ENCODE results near the gene AUTS2.
"Not testable (repeated sequence)": the region's sequence is repeated elsewhere in the genome, so short reads cannot be mapped to it uniquely, and the experiment has no call there.

AUTS2 gene

DNA sequence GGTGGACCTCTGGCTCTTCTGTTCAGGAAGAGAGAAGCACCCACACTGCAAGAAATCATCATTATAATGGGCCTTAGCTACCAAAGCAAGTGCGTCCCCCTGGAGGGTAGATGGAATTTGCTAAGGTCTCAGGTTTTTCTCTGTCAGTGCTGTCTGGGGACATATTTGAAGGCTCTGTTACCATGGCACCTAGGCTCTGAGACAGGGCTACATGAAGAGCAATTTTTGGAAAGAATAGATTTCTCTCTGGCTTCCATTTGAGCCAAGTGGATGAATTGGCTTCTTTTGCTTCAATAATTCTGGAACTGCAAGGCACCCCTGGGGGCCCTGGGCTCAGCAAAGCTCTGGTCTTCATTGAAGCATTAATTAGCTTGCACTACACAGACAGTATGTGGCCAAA is 1184.5 kb downstream of the AUTS2 start:
- no peak for DNase-seq (ENCODE audit: low spot score)

DNA sequence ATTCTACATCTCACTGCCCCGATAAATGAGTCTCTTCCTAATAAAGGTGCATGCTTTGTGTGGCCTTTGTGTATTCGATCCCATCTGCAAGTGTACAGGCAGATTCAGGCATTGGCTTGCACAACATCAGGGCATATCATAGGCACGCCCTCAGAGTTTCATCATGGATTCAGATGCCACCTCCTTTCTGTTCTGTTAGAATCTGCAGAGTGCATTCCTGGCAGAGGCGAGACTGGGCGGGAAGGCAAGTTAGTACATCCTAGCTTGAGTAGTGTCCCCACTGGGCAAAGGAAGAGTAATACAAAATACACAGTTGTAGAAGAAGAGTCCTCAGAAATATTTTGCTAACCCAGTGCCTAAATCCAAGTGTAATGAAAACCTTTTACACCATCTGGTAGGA is 1187.2 kb downstream of the AUTS2 start:
- no peak for DNase-seq (ENCODE audit: low spot score)

DNA sequence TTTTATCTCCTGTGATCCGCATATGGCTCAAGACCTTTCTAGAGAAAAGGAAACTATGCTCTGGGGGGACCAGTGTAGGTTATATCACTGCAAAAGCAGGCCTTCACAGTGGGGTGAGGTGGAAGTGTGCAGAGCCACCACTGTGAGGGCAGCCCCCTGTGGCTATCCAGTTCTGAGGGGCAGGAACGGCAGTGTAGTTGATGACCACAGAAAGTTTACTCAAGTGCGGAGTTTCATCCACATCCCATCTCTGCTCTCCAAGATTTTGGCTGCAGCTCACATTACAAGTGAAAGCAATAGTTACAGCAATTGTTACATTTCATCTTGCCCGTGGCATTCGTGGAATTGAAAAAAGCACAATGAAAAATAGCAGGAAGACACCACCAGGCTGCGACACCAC is 1187.8 kb downstream of the AUTS2 start:
- DNase-seq (ENCODE audit: low spot score), result no peak

DNA sequence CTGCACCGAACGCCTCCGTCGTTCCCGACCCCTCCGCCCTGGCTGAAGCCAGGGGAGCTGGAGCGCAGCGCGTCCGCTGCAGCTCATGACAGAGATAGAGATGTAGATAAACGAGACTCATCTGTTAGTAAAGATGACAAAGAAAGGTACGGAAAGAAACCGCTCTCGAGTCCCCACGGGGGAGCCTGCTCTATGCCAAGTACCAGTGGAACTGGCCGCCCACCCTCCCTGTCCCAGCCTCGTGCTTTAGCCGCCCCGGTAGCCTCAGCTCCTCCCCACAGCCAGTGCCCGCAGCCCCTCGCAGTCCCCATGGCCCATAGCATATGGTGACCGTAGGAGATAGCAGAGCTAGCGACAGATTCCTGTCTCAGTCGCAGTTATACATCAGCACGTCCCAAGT is 1189.0 kb downstream of the AUTS2 start:
- DNase-seq (ENCODE audit: low spot score), result no peak

DNA sequence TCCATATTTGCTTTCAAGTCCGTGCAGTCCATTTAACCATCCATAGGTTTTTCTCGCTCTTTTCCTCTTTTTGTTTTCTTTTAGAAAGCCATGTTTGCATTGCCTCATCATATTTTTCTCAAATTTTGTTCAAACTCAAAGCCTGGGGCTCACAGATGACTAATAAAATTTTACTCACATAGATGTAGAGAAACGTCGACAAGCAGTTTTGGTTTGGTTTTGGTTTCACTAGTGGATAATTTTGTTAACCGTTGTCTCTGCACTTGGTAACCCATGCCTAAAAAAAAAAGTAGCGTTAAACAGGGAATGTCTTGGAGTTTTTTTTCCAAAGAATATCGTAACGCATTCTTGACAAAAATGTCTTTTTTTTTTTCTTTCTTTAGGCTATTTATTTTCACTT is 1189.5 kb downstream of the AUTS2 start:
- DNase-seq (ENCODE audit: low spot score), result no peak

DNA sequence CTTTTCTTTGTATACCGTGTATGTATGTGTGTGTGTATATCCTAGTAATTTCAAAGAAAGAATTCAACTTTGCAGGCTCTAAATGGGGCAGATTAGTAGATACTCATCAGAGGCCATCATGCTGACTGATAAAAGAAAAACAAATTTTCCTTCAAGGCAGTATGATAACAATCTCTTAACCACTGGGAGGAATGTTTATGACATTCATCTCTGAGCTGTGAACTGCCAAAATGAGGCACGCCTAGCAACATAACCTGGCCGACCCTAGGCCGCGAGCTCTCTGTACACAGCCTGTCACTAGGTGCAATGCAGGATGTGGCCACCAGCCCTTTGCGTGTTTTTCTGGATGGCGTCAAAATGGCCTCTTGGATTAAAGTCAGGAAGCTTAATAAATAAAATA is 1190.0 kb downstream of the AUTS2 start:
- no peak for DNase-seq (ENCODE audit: low spot score)

DNA sequence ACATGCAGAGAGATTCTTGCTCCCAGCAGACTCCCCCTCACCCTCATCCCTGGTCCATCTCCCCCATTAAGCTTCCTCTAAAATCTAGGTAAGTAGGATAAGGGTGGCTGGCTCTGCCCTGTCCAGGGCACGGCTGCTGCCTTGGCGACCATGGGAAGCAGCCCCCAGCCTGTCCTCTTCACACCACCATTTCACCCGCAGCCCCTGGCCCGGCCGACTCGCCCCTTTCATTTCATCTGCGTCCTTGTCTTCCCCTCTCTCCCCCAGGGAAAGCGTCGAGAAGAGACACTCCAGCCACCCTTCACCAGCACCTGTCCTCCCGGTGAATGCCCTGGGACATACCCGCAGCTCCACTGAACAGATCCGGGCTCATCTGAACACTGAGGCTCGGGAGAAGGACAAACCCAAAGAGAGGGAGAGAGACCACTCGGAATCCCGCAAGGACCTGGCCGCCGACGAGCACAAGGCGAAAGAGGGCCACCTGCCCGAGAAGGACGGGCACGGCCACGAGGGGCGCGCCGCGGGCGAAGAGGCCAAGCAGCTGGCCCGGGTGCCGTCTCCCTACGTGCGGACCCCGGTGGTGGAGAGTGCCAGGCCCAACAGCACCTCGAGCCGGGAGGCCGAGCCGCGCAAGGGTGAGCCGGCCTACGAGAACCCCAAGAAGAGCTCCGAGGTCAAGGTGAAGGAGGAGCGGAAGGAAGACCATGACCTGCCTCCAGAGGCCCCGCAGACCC is 1191.4 kb downstream of the AUTS2 start:
- DNase-seq (ENCODE audit: low spot score), result no peak

DNA sequence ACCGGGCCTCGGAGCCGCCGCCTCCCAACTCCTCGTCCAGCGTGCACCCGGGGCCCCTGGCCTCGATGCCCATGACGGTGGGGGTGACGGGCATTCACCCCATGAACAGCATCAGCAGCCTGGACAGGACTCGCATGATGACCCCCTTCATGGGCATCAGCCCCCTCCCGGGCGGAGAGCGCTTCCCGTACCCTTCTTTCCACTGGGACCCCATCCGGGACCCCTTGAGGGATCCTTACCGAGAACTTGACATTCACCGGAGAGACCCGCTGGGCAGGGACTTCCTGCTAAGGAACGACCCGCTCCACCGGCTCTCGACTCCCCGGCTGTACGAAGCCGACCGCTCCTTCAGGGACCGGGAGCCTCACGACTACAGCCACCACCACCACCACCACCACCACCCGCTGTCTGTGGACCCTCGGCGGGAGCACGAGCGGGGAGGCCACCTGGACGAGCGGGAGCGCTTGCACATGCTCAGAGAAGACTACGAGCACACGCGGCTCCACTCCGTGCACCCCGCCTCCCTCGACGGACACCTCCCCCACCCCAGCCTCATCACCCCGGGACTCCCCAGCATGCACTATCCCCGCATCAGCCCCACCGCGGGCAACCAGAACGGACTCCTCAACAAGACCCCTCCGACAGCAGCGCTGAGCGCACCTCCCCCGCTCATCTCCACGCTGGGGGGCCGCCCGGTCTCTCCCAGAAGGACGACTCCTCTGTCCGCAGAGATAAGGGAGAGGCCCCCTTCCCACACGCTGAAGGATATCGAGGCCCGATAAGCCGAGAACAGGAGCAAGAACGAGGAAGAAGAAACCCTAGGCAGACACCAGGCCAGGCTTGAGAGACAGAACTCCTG is 1192.2 kb downstream of the AUTS2 start:
- no peak for DNase-seq (ENCODE audit: low spot score)

DNA sequence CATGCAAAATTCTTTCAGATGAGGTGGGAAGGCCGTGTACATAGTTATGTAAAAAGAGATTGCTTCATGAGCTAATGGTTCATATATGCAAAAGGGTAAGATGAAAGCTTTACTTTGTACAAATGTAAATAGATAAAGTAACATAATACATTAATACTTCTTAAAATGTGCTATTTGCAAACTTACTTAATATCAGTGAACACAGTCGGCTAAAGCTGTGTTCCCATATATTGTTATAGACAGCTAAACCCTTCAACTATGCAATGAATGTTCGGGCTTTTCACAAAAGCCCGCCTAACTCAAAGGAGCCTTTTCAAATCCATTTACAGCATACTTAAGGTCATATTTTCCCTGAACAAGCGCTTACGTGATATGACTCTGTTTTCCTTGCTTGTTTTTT is 1193.1 kb downstream of the AUTS2 start:
- no peak for DNase-seq (ENCODE audit: low spot score)

DNA sequence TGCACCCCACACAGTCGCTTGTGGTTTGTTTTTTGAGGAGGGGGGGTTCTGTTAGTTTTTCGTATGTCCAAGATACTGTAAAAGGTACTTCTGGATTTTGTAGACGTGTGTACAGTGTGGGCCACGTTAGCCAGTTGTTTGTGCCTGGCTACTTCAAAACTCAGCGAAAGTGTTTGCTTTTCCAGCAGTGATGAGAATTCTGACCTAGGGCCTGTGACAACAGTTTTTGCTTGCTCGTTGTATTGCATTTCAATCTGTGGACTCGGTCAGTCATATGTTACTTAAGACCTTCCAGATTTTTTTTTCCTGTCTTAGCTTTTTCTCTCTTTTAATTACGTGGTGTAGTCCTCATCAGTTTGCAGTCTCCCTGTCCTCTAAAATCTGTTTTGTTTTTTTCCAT is 1194.8 kb downstream of the AUTS2 start:
- no peak for DNase-seq (ENCODE audit: low spot score)

DNA sequence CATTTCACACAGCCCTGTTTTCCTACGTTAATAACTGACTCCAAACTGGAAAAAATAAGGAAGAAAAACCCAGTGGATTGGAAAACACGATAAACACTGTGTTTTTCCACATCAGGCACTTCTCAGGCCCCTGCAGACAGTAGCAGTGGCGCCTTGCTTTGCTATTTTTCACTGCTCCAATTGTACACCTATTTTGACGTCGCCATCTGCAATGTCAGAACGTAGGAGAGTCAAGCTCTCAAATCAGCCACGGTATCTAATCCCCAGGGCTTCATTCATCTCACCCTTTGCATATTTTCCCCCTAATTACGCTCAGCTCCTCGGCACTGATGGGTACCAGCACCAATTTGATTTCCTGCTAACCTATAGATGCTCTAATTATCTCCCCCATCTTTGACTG is 1195.5 kb downstream of the AUTS2 start:
- no peak for DNase-seq (ENCODE audit: low spot score)

DNA sequence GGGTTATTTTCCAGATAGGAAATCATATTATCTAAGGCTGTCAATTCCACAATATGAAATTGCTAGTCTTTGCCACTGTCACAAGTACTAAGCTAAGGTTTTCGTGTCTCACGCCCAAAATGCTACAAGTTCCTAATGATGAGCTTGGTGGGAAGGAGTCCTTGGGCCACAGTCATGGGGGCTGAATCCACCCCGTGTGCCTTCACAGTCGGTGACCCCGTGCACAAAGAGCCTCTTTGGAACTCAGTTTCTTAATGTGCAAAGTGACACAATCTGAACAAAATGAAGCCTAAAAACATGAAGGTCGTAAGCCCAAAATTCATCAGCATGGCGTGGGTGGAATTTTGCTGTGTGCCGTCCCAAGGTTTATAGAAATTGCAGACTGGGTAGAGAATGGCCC is 1196.7 kb downstream of the AUTS2 start:
- DNase-seq (ENCODE audit: low spot score), result no peak

DNA sequence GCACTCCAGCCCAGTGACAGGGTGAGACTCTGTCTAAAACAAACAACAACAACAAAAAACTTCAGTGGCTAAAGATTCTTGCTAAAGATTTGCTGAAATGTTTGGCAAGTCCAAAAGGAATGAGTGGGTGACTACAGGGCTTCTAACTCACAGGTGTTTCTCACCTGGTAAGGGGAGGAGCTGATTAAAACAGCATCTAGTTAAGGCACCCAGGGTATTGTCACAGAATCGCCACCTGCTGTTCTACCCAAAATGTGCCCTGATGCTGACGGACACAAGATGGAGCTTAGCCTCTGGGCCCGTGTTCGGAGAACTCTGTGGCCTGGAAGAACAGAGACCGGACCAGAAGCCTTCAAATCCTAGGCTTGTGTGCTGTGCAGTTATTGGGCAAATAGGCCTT is 1197.7 kb downstream of the AUTS2 start:
- no peak for DNase-seq (ENCODE audit: low spot score)

DNA sequence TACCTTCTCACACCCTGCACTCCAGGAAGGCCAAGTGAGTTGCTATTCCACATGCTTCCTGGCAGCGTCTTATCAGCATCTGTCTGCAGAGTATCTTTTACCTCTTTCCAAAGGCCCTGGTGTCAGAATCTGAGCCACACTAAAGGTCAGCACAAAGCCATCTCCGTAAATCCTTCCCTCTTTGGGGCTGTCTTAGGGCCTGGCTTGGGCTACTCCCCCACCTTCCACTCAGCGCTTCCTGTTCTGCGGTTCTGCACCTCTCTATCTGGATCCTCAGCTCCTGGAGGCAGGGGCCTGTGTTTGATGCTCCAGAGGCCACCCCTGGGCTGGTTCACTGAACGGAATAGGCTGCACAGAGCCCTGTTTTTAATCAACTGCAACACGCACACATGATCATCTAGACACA is 1198.8 kb downstream of the AUTS2 start:
- DNase-seq (ENCODE audit: low spot score), result peak; percentile 17

DNA sequence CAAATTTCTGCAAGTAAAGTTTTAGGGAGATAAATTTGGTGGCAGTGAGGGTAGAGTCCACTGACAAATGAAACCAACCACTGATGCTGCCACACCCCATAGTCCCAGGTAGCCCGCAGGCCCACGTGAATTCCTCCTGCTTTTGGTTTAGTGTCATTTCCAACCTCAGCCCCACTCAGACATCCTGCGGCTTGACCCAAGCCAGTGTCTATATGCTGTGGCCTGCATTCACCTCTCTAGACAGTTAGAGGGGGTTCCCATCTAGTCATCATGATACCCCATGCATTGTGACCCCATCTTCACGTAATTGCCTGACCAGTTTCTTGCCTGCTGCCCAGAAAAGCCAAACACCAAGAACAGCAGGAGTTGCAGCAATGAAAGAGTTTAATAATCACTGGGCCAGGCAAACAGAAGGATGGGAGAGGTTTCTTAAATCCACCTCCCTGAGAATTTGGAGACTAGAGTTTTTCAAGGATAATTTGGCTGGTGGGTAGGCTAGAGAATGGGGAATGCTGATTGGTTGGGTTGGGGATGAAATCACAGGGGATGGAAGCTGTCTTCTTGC is 1201.6 kb downstream of the AUTS2 start:
- DNase-seq (ENCODE audit: low spot score), result no peak

DNA sequence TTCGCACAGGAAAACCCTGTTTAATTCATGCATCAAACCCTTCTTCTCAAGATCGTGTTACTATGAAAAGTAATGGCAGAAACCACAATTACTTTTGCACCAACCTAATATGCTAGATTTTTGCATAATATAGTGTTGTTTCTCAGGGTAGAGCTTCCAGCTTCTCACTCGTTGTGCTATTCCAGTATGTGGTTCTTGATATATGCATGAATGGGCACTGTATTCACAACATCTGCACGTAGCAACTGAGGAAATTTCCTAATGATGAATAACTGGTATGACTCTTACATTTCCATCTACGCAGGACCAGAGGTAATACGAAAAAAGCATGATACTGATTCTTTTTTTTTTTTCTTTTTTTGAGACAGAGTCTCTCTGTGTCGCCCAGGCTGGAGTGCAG is 1207.1 kb downstream of the AUTS2 start:
- no peak for DNase-seq (ENCODE audit: low spot score)

DNA sequence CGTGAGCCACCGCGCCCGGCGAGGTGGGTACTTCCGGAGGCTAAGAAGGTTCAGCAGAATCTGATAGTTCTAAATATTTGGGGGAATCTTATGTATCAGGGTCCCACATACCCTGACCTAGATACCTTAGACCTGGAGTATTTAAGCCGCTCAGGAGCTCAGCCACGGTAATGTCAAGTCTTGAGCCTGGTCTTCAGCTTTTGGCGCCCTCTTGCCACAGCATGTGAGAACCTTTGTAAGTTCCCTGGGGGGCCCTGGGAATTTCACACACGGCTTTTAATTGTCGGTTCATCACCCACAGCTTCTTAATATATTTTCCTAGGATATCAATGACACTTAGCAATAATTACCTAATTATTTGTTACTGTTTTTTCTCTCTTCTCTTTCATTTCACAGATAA is 1209.4 kb downstream of the AUTS2 start:
- DNase-seq (ENCODE audit: low spot score), result no peak

DNA sequence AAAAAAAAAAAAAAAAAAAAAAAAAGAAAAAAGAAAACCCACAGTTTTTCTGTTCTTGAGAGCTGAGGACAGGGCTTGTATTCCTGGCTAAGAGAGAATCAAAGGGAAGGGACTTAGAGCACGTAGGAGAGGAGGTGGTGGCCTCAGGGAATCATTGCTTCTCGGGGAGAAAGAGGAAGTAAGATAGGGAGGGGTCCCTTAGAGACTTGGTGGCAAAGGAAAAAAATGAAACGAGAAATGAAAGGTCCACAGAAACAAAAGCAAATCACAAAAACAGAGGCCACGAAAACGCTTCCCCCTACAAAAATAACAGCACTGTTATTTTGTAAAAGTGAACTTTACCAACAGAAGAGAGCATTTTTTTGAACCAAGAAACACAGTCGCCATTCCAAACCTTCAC is 1210.6 kb downstream of the AUTS2 start:
- no peak for DNase-seq (ENCODE audit: low spot score)

DNA sequence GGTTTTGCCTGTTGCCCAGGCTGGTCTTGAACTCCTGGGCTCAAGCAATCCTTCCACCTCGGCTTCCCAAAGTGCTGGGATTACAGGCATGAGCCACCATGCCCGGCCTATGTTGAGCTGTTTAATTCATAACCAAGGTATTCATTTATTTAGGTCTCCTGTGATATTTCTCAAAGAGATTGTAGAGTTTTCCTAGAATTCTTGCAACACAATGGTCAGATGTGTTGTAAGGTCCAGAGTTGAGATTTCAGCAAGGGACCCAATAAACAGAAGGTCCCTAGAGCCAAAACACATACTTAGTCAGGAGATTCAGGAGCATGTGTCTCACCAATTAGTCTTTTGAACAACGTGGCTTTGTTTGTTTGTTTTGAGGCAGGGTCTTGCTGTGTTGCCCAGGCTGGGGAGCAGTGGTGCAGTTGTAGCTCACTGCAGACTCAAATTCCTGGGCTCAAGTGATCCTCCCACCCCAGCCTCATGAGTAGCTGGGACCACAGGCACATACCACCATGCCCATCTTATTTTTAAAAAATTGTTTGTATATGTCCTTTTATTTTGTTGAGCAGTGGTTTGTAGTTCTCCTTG is 1212.4 kb downstream of the AUTS2 start:
- no peak for DNase-seq (ENCODE audit: low spot score)

DNA sequence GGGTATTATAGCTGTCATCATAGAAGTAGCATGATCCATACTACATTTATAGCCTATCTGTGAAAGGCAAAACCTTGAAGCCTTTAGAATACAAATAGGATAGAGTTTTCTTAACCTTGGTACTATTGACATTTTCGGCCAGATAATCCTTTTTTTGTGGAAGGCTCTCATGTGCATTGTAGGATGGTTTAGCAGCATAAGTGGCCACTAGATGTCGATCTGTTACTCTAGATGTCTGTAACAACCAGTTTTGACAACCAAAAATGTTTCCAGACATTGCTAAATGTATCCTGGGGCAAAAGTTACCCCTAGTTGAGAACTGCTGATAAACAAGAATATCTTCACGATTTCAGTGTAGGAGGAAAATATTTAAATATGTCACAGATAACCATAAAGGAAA is 1214.2 kb downstream of the AUTS2 start:
- DNase-seq (ENCODE audit: low spot score), result no peak

DNA sequence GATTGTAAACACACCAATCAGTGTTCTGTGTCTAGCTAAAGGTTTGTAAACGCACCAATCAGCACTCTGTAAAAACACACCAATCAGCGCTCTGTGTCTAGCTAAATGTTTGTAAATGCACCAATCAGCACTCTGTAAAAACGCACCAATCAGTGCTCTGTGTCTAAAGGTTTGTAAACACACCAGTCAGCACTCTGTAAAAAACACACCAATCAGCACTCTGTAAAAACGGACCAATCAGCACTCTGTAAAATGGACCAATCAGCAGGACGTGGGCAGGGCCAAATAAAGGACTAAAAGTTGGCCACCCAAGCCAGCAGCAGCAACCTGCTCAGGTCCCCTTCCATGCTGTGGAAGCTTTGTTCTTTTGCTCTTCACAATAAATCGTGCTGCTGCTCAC is 1224.2 kb downstream of the AUTS2 start:
- not testable (repeated sequence) for DNase-seq (ENCODE audit: low spot score)

DNA sequence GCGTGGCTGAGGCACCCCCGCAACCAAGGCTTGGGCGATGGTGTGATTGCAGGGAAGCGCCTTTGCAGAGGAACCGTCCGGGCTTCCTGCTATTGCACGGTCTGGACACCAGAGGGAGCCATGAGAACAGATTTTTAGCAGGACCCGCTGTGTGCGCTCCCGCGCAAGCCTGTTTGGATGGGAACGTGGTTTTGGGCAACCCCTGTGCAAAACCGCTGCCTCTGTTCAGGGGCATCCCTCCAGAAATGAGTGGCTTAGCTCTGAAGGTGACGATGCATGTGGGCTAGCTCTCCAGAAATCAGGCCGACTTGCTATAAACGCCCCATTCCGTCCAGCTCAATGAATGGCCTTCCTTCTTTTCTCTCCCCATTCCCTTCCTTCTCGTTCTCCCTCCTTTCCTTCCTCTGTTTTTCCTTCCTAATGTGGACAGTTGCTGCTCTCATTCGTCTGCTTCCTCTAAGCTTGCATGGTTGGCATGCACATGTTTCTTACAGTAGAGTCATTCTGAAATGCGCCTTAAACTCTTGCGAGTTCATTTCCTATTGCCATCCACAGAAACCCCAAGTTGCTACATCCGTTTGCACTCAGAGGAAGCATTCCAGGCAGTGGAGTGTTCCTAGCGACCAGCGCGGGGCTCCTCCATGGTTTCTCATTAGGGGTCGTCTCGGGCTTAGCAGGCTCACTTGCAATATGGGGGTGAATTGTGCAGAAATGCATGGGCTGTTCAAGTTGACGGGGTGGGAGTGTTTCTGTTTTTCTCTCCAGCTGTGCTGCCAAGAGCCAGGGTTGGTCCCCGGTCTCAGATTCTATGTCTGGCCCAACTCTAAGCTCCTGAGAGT is 1231.2 kb downstream of the AUTS2 start:
- DNase-seq (ENCODE audit: low spot score), result peak; percentile 68
